K562 (cell line): ENCODE measurements around the gene UTP14A. TPM values are rescaled to one million over a fixed set of nuclear protein-coding genes. Genes with fewer than 3 reads are reported as not detected.

Experiments
- ATAC-seq: fragments of 200-7000 bp; cut with Tn5 transposase; 3 replicates; pipeline ENCODE4 v1.9.1; 2020; ENCODE audit warnings: moderate library complexity
- BruUV-seq: library from RNA; stranded (reverse); fragments of 400-500 nt; replicated peaks from 2 replicates; lab custom pipeline; 2021; lab: Mats Ljungman, UMichigan
- CTCF ChIA-PET: fragments of 300-600 bp; formaldehyde crosslinking; extraction: SDS; loops from one replicate; lab custom pipeline; 2021; ENCODE audit warnings: low intra/inter-chr PET ratio; lab: Yijun Ruan, JAX
- POLR2A ChIA-PET: fragments of 300-600, 350-650 bp; sonication (Branson Sonifier 250); formaldehyde crosslinking; extraction: SDS; loops from one replicate; lab custom pipeline; 2021; ENCODE audit warnings: antibody characterized with exemption, inconsistent platforms; lab: Yijun Ruan, JAX
- DNase-seq, 4 experiments: peaks; one replicate each; pipeline versions ENCODE4 v3.0.0 to v3.0.0-alpha.2; 2011 to 2018; ENCODE audit warnings: low spot score in 3 of 4, mixed read lengths in 3 of 4; ENCODE audit errors: extremely low read depth in 1 of 4
- FAIRE-seq: peaks from 2 replicates; lab custom pipeline; 2011; peaks lifted over from hg19 to GRCh38; lab: Jason Lieb, UNC
- H2AFZ ChIP-seq: 2 replicates; pipeline ENCODE4 v1.6.0; 2011; ENCODE audit warnings: low read depth, low read length, control low read depth, inconsistent platforms
- H3K27ac ChIP-seq: fragments of 200-600 bp; 3 replicates; pipeline ENCODE4 v1.8.0; 2011; ENCODE audit warnings: low read depth, mild to moderate bottlenecking, control low read depth, inconsistent platforms, low read length, moderate library complexity, mixed read lengths; ENCODE audit errors: extremely low read depth
- H3K27me3 ChIP-seq, 2 experiments: fragments of 300-600 bp in 1 of 2; 2 replicates in 1 of 2; 3 replicates in 1 of 2; pipeline versions ENCODE4 v1.6.0 to v1.8.0; 2011; ENCODE audit warnings: inconsistent platforms in 2 of 2, low read length in 2 of 2, mild to moderate bottlenecking in 1 of 2, mixed read lengths in 1 of 2, moderate library complexity in 1 of 2; ENCODE audit not compliant: control insufficient read depth in 2 of 2, insufficient read depth in 2 of 2
- H3K36me3 ChIP-seq: fragments of 300-600 bp; 3 replicates; pipeline ENCODE4 v1.8.0; 2011; ENCODE audit warnings: mild to moderate bottlenecking, low read length, inconsistent platforms; ENCODE audit not compliant: control insufficient read depth, insufficient read depth
- H3K4me1 ChIP-seq, 2 experiments: fragments of 200-600 bp in 1 of 2; replicated peaks in 1 of 2; 2 replicates in 1 of 2; 3 replicates in 1 of 2; pipeline versions ENCODE4 v1.5.1 to v1.8.0; 2011; ENCODE audit warnings: inconsistent platforms in 2 of 2, low read length in 2 of 2, mild to moderate bottlenecking in 1 of 2, mixed read lengths in 1 of 2, moderate library complexity in 1 of 2; ENCODE audit not compliant: control insufficient read depth in 2 of 2, insufficient read depth in 2 of 2
- H3K4me2 ChIP-seq: 2 replicates; pipeline ENCODE4 v1.6.1; 2011; ENCODE audit warnings: low read length, control low read depth, inconsistent platforms, mixed read lengths; ENCODE audit not compliant: insufficient read depth
- H3K4me3 ChIP-seq: fragments of 200-600 bp; sonication (generic), shearing (Covaris generic); 2 replicates; pipeline ENCODE4 v1.5.1; 2016; ENCODE audit warnings: control low read depth, inconsistent platforms
- H3K79me2 ChIP-seq: fragments of 200-600 bp; 3 replicates; pipeline ENCODE4 v1.8.0; 2011; ENCODE audit warnings: low read length, inconsistent platforms; ENCODE audit not compliant: control insufficient read depth, insufficient read depth
- H3K9ac ChIP-seq, 2 experiments: 2 replicates each; pipeline versions ENCODE4 v1.6.0 to v1.6.1; 2011; ENCODE audit warnings: low read depth in 2 of 2, low read length in 2 of 2, control low read depth in 1 of 2, inconsistent platforms in 1 of 2, mild to moderate bottlenecking in 1 of 2, mixed read lengths in 1 of 2; ENCODE audit not compliant: insufficient read depth in 1 of 2
- H3K9me1 ChIP-seq: one replicate; pipeline ENCODE4 v1.6.0; 2011; ENCODE audit warnings: inconsistent platforms, mild to moderate bottlenecking, low read length, moderate library complexity; ENCODE audit not compliant: control insufficient read depth, insufficient read depth
- H3K9me3 ChIP-seq: replicated peaks from 2 replicates; pipeline ENCODE4 v1.5.1; 2011; ENCODE audit warnings: low read depth, low read length, inconsistent platforms; ENCODE audit not compliant: control insufficient read depth, insufficient read depth
- H4K20me1 ChIP-seq: replicated peaks from 2 replicates; pipeline ENCODE4 v1.6.1; 2011; ENCODE audit warnings: low read length, inconsistent platforms, mixed read lengths; ENCODE audit not compliant: control insufficient read depth, insufficient read depth
- DNMT1 ChIP-seq: fragments of 450-650 bp; IDR thresholded peaks from 2 replicates; pipeline ENCODE4 v1.6.1; 2016; ENCODE audit warnings: antibody characterized with exemption, mild to moderate bottlenecking
- ETV5 ChIP-seq: sonication (generic); formaldehyde crosslinking; IDR thresholded peaks from 2 replicates; pipeline ENCODE4 v1.4.0; 2020; ENCODE audit warnings: low read depth, mild to moderate bottlenecking, missing genetic modification reagents
- RBM22 ChIP-seq: fragments of 200-400 bp; formaldehyde crosslinking; IDR thresholded peaks from 2 replicates; pipeline ENCODE4 v1.6.1; 2018; ENCODE audit warnings: low read length, low read depth; ENCODE audit not compliant: poor library complexity, severe bottlenecking
- SIX5 ChIP-seq, 2 experiments: IDR thresholded peaks; 2 replicates each; pipeline ENCODE4 v1.6.1; 2011; ENCODE audit warnings: low read length in 2 of 2, borderline replicate concordance in 1 of 2, low read depth in 1 of 2, mild to moderate bottlenecking in 1 of 2, moderate library complexity in 1 of 2; ENCODE audit not compliant: insufficient read depth in 1 of 2
- ZFP91 ChIP-seq: sonication (generic); formaldehyde crosslinking; IDR thresholded peaks from 2 replicates; pipeline ENCODE4 v1.8.0; 2022; ENCODE audit warnings: mild to moderate bottlenecking, missing genetic modification reagents
- ZNF239 ChIP-seq: fragments of 250-450 bp; sonication (Bioruptor Pico); IDR thresholded peaks from 2 replicates; pipeline ENCODE4 v1.4.0; 2020; ENCODE audit warnings: mild to moderate bottlenecking
- ZNF444 ChIP-seq: fragments of 250-450 bp; sonication (Bioruptor Pico); IDR thresholded peaks from 2 replicates; pipeline ENCODE4 v1.4.0; 2020; ENCODE audit warnings: mild to moderate bottlenecking, moderate library complexity
- WGBS: fragments of 100-300 bp; shearing (Covaris generic); methylation state at CpG from one replicate; pipeline ENCODE4 v1.1.6; 2016; ENCODE audit warnings: low coverage, mixed read lengths; ENCODE audit not compliant: insufficient coverage; ENCODE audit errors: missing lambda C conversion rate; 5-methylcytosine and 5-hydroxymethylcytosine counted together
- in situ Hi-C: fragments of 300-500 bp; cut with MboI; formaldehyde crosslinking; loops from 4 replicates; pipeline ENCODE4 v1.15.0; 2018; ENCODE audit warnings: inconsistent platforms, mixed read lengths
- intact Hi-C: fragments of 100-400 bp; cut with micrococcal nuclease; formaldehyde crosslinking; loops from 2 replicates; pipeline ENCODE4 v1.14.2; 2022
- polyA plus RNA-seq, 8 experiments: library from polyadenylated mRNA; depleted of rRNA in 4 of 8; stranded (reverse) in 5 of 8; unstranded in 3 of 8; fragments of >200 nt; fragmentation: Nextera tagmentation in 2 of 8; fragmentation: Illumina TruSeq in 1 of 8; extraction: Ambion mirVana in 2 of 8; extraction: Trizol in 1 of 8; gene quantifications; 2 replicates each; pipeline versions ENCODE4 v1.2.1 to v1.2.3, GENCODE V29; 2011 to 2014; ENCODE audit warnings: inconsistent platforms in 1 of 8, missing spikeins in 1 of 8
- total RNA-seq, 7 experiments: library from RNA; depleted of rRNA in 6 of 7; stranded (reverse); fragments of >200 nt in 6 of 7; fragmentation: Illumina TruSeq in 2 of 7; extraction: Trizol in 2 of 7; gene quantifications; 2 replicates each; pipeline versions ENCODE4 v1.2.1 to v1.2.3, GENCODE V29; 2011 to 2021; ENCODE audit warnings: low replicate concordance in 1 of 7

The UTP14A gene
- total and polyA plus RNA-seq, 9 of the 15 experiments (the other 6 are each of a cell fraction or from before 2014, with no cell fraction given) = 30.5 to 91.0 (median 64.1) TPM

GRCh38 chrX:129932821-129933321 is 26.9 kb downstream of the UTP14A start (continued):
- TF ChIP-seq ZFP91 = no peak

GRCh38 chrX:129933700-129934099 is 27.7 kb downstream of the UTP14A start:
- Histone ChIP-seq H3K9me3 (no peaks in the 10 kb centered on the region), H3K79me2 (no peaks in the 10 kb centered on the region), H4K20me1 (no peaks in the 10 kb centered on the region), H3K27me3 (no peaks in the 10 kb centered on the region), H3K4me2 (no peak overlapping the region), H3K9ac (no peak overlapping the region; a peak in 1 of 4 replicates), H2AFZ (no peak overlapping the region), H3K27ac (no peak overlapping the region), H3K4me1 (peaks cover 4 to 19% of the 10 kb centered on the region in 2 experiments; a peak in 4 of 5 replicates), H3K4me3 (no peak overlapping the region), H3K9me1 (no peaks in the 10 kb centered on the region), H3K36me3 (peaks cover 18% of the 10 kb centered on the region)
- no TSS peak for BruUV-seq
- DNase-seq (no peak), FAIRE-seq (no peak), ATAC-seq (no peak)
- intact Hi-C loops (loop anchor here (2.0 kb wide), 1 partner anchor 49 kb away; the partner anchor contains the start of gene BCORL1), in situ Hi-C loops (no loop called here)
- TF ChIP-seq ZNF444 (no peak), ETV5 (CRISPR knock-in tag) (no peak), SIX5 (IDR thresholded peaks at IDR 0.05; ENCODE audit: borderline replicate concordance in 1 of 2, insufficient read depth in 1 of 2, low read depth in 1 of 2, low read length in 2 of 2) (no peak), ZNF239 (CRISPR knock-in tag) (no peak), DNMT1 (no peak), RBM22 (no peak)
- WGBS = 60% methylated on average over 7 of the region's 7 CpGs
- ChIA-PET POLR2A (interaction anchor here (0.7 to 1.1 kb wide), 2 partner anchors 26 to 28 kb away, joined by 3 read pairs; no protein-coding TSS in a partner anchor), CTCF (no interaction called here)
